ENCODE measurements around the gene TPO.
"Not testable (repeated sequence)": the region's sequence is repeated elsewhere in the genome, so short reads cannot be mapped to it uniquely, and the experiment has no call there.

TPO gene

GRCh38 chr2:1484131-1484884 lies 71.0 kb downstream of the TPO start:
- no peak for DNase-seq (ENCODE audit: low spot score)

- no peak for DNase-seq (ENCODE audit: low spot score)
Observed at GRCh38 chr2:1486670-1487069, 73.4 kb downstream of the TPO start.

- DNase-seq (ENCODE audit: low spot score) = no peak
Observed at GRCh38 chr2:1487758-1488157, 74.5 kb downstream of the TPO start.

GRCh38 chr2:1488181-1488671 lies 75.0 kb downstream of the TPO start:
- no peak for DNase-seq (ENCODE audit: low spot score)

- DNase-seq (ENCODE audit: low spot score) = no peak
Observed at GRCh38 chr2:1488851-1489250, 75.6 kb downstream of the TPO start.

GRCh38 chr2:1489486-1489885 lies 76.2 kb downstream of the TPO start:
- DNase-seq (ENCODE audit: low spot score) = no peak

- DNase-seq (ENCODE audit: low spot score) = not testable (repeated sequence)
Observed at GRCh38 chr2:1490381-1490780, 77.1 kb downstream of the TPO start.

- DNase-seq (ENCODE audit: low spot score) = no peak
Observed at GRCh38 chr2:1491751-1492150, 78.5 kb downstream of the TPO start.

GRCh38 chr2:1492231-1492630 lies 79.0 kb downstream of the TPO start:
- not testable (repeated sequence) for DNase-seq (ENCODE audit: low spot score)

GRCh38 chr2:1492711-1493430 lies 79.6 kb downstream of the TPO start:
- no peak for DNase-seq (ENCODE audit: low spot score)

GRCh38 chr2:1493431-1494126 lies 80.3 kb downstream of the TPO start:
- no peak for DNase-seq (ENCODE audit: low spot score)

- no peak for DNase-seq (ENCODE audit: low spot score)
Observed at GRCh38 chr2:1494257-1494656, 81.0 kb downstream of the TPO start.

GRCh38 chr2:1494906-1495305 lies 81.6 kb downstream of the TPO start:
- DNase-seq (ENCODE audit: low spot score) = no peak

- DNase-seq (ENCODE audit: low spot score) = no peak
Observed at GRCh38 chr2:1495676-1496358, 82.6 kb downstream of the TPO start.

- DNase-seq (ENCODE audit: low spot score) = no peak
Observed at GRCh38 chr2:1496359-1496821, 83.1 kb downstream of the TPO start.

- no peak for DNase-seq (ENCODE audit: low spot score)
Observed at GRCh38 chr2:1497122-1497611, 83.9 kb downstream of the TPO start.

- no peak for DNase-seq (ENCODE audit: low spot score)
Observed at GRCh38 chr2:1498176-1498575, 84.9 kb downstream of the TPO start.

- DNase-seq (ENCODE audit: low spot score) = no peak
Observed at GRCh38 chr2:1499033-1499795, 86.0 kb downstream of the TPO start.

- no peak for DNase-seq (ENCODE audit: low spot score)
Observed at GRCh38 chr2:1501038-1501851, 88.0 kb downstream of the TPO start.

- DNase-seq (ENCODE audit: low spot score) = no peak
Observed at GRCh38 chr2:1501991-1502390, 88.7 kb downstream of the TPO start.
